OCI-M1 (cell line): ENCODE results near the gene LTB4R2.

ENCODE experiments used
- DNase-seq: peaks from one replicate; lab custom pipeline; 2025; lab: John Stamatoyannopoulos, UW

The LTB4R2 gene

GRCh38 chr14:24277606-24278321 lies 32.2 kb upstream of the LTB4R2 start:
- DNase-seq, result peak; percentile 85

GRCh38 chr14:24278424-24278823 lies 31.5 kb upstream of the LTB4R2 start:
- DNase-seq, result peak; percentile 30

- DNase-seq, result no peak
Measured at GRCh38 chr14:24279301-24280186, 30.4 kb upstream of the LTB4R2 start.

- DNase-seq, result no peak
Measured at GRCh38 chr14:24280797-24281460, 29.0 kb upstream of the LTB4R2 start.

GRCh38 chr14:24281636-24282035 lies 28.3 kb upstream of the LTB4R2 start:
- DNase-seq, result no peak

GRCh38 chr14:24282736-24283135 lies 27.2 kb upstream of the LTB4R2 start:
- no peak for DNase-seq

- DNase-seq, result no peak
Measured at GRCh38 chr14:24283796-24284460, 26.0 kb upstream of the LTB4R2 start.

- DNase-seq, result no peak
Measured at GRCh38 chr14:24284501-24285035, 25.4 kb upstream of the LTB4R2 start.

GRCh38 chr14:24285351-24285750 lies 24.6 kb upstream of the LTB4R2 start:
- no peak for DNase-seq

- DNase-seq, result no peak
Measured at GRCh38 chr14:24286996-24287395, 22.9 kb upstream of the LTB4R2 start.

- DNase-seq, result no peak
Measured at GRCh38 chr14:24289649-24290280, 20.2 kb upstream of the LTB4R2 start.

- DNase-seq, result no peak
Measured at GRCh38 chr14:24290746-24291145, 19.2 kb upstream of the LTB4R2 start.

- DNase-seq, result no peak
Measured at GRCh38 chr14:24291446-24292117, 18.4 kb upstream of the LTB4R2 start.

- DNase-seq, result no peak
Measured at GRCh38 chr14:24292118-24292807, 17.7 kb upstream of the LTB4R2 start.

GRCh38 chr14:24293525-24293924 lies 16.4 kb upstream of the LTB4R2 start:
- no peak for DNase-seq

- peak; percentile 80 for DNase-seq
Measured at GRCh38 chr14:24296341-24297157, 13.4 kb upstream of the LTB4R2 start.

GRCh38 chr14:24297190-24297964 lies 12.6 kb upstream of the LTB4R2 start:
- peak; percentile 67 for DNase-seq

- peak; percentile 32 for DNase-seq
Measured at GRCh38 chr14:24298892-24299254, 11.1 kb upstream of the LTB4R2 start.
